PC-9 (cell line): ENCODE measurements around the gene SMAD1.

Source experiments
- CTCF ChIP-seq: fragments of 200-600 bp; sonication (generic); conservative IDR thresholded peaks from 2 replicates; pipeline ENCODE4 v1.6.1; 2017; ENCODE audit warnings: mixed run types, antibody characterized with exemption, mild to moderate bottlenecking, moderate library complexity
- EZH2 ChIP-seq: fragments of 200-600 bp; sonication (generic); IDR thresholded peaks from 2 replicates; pipeline ENCODE4 v1.8.0; 2017; ENCODE audit warnings: antibody characterized with exemption, low read depth

- TF ChIP-seq CTCF (no peak), EZH2 (no peak)
Observed at GRCh38 chr4:145552181-145552822, 70.6 kb downstream of the SMAD1 start.
